ENCODE measurements around the gene PPP1R16B.

The PPP1R16B gene

GRCh38 chr20:38889050-38889449 lies 83.6 kb downstream of the PPP1R16B start:
- no peak for TF ChIP-seq CTCF (conservative IDR thresholded peaks at IDR 0.05)
- no peak overlapping the region for H3K27ac ChIP-seq

- no peak overlapping the region for H3K27ac ChIP-seq
- TF ChIP-seq CTCF (conservative IDR thresholded peaks at IDR 0.05) = no peak
Observed at GRCh38 chr20:38889792-38890496, 84.4 kb downstream of the PPP1R16B start.

GRCh38 chr20:38890497-38890818 lies 85.0 kb downstream of the PPP1R16B start:
- no peak overlapping the region for H3K27ac ChIP-seq
- no peak for TF ChIP-seq CTCF (conservative IDR thresholded peaks at IDR 0.05)

- H3K27ac ChIP-seq = no peak overlapping the region
- TF ChIP-seq CTCF (conservative IDR thresholded peaks at IDR 0.05) = no peak
Observed at GRCh38 chr20:38892091-38892981, 86.8 kb downstream of the PPP1R16B start.

- H3K27ac ChIP-seq = no peak overlapping the region
- no peak for TF ChIP-seq CTCF (conservative IDR thresholded peaks at IDR 0.05)
Observed at GRCh38 chr20:38893056-38893564, 87.6 kb downstream of the PPP1R16B start.

GRCh38 chr20:38893565-38894090 lies 88.1 kb downstream of the PPP1R16B start:
- TF ChIP-seq CTCF (conservative IDR thresholded peaks at IDR 0.05) = peak; percentile 97
- H3K27ac ChIP-seq = no peak overlapping the region

All from VCaP (cell line).